ENCODE results near the gene HEY2.

DNA sequence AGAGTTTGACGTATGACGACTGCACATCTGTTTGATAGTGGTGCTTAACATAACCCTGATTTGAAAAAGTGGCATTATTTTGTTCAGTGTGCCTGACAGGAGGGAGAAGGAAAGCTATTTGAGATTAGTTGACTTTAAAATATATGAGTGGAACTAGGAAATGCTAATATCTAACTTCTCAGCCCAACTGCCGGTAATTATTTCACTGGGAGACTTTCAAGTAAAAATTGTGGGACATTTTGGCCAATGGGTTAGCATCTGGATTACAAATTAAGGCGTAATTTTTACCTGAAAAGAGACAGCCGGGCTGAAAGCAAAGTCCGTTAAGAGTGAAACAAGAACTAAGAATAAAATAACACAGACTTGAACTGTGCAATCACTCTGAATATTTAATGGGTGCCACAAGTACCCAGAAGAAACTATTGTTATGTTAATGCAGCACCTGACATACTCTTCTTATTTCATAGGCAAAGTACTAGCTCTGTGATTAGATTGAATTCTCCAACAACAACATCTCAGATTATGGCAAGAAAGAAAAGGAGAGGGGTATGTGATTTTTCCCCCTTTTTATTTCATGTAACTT lies 2.0 kb downstream of the HEY2 start:
- TF ChIP-seq ZC3H11A (IDR thresholded peaks at IDR 0.05) (no peak), POLR2A (IDR thresholded peaks at IDR 0.05; ENCODE audit: low read length) (no peak)

All from A549 (cell line).